ENCODE results near the gene GYS1.
"Not testable (repeated sequence)": the region's sequence is repeated elsewhere in the genome, so short reads cannot be mapped to it uniquely, and the experiment has no call there.

GYS1 gene

DNA sequence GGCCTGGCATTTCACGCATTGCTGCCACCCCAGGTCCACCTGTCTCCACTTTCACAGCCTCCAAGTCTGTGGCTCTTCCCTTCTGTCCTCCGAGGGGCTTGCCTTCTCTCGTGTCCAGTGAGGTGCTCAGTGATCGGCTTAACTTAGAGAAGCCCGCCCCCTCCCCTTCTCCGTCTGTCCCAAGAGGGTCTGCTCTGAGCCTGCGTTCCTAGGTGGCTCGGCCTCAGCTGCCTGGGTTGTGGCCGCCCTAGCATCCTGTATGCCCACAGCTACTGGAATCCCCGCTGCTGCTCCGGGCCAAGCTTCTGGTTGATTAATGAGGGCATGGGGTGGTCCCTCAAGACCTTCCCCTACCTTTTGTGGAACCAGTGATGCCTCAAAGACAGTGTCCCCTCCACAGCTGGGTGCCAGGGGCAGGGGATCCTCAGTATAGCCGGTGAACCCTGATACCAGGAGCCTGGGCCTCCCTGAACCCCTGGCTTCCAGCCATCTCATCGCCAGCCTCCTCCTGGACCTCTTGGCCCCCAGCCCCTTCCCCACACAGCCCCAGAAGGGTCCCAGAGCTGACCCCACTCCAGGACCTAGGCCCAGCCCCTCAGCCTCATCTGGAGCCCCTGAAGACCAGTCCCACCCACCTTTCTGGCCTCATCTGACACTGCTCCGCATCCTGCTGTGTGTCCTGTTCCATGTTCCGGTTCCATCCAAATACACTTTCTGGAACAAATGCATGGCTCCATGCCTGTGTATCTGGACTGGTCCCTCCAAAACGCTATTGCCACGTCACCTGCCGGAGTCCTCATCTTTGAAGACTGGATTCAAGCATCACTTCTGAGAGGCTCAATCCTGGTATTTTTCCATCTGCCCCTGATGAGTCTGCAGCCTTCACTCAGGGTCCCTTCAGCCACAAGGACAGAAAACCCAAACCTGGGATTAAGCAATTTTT, 70.3 kb downstream of the GYS1 start:
- Histone ChIP-seq H3K4me3 (ENCODE audit: insufficient read depth, low read depth, low read length) (no peak overlapping the region), H3K27ac (ENCODE audit: insufficient read depth, low read depth, low read length, poor library complexity, severe bottlenecking) (no peak overlapping the region), H3K9me3 (ENCODE audit: control insufficient read depth, low read length) (no peaks in the 10 kb centered on the region), H3K27me3 (ENCODE audit: control insufficient read depth, insufficient read depth, low read length, poor library complexity, severe bottlenecking) (no peaks in the 10 kb centered on the region), H3K4me1 (ENCODE audit: control insufficient read depth, insufficient read depth, low read length) (no peaks in the 10 kb centered on the region), H3K36me3 (ENCODE audit: control insufficient read depth, insufficient read depth, low read length) (no peaks in the 10 kb centered on the region)
- 91 to 92% methylated on average over 18 of the region's 18 CpGs for WGBS, 2 experiments

DNA sequence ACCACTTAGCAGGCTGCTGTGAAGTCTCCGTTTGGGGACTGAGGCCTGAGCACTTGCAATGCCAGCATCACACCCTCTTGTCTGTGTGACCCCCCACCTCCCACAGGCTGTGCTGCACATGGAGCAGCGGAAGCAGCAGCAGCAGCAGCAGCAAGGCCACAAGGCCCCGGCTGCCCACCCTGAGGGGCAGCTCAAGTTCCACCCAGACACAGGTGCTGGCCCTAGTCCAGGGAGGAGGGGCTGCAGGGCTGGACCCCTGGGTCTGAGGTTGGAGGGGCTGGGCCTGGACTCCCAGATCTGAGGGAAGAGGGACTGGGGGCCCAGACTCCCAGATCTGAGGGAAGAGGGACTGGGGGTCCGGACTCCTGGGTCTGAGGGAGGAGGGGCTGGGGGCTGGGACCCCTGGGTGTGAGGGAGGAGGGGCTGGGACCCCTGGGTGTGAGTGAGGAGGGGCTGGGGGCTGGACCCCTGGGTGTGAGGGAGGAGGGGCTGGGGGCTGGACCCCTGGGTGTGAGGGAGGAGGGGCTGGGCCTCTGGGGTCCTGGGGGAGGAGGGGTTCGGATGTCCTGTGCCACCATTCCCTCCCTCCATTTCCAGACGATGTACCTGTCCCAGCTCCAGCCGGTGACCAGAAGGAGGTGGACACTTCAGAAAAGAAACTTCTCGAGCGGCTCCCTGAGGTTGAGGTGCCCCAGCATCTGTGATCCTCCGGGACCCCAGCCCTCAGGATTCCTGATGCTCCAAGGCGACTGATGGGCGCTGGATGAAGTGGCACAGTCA, 71.2 kb downstream of the GYS1 start:
- 95 to 96% methylated on average over 12 of the region's 12 CpGs for WGBS, 2 experiments
- Histone ChIP-seq H3K36me3 (ENCODE audit: control insufficient read depth, insufficient read depth, low read length) (no peaks in the 10 kb centered on the region), H3K27me3 (ENCODE audit: control insufficient read depth, insufficient read depth, low read length, poor library complexity, severe bottlenecking) (no peaks in the 10 kb centered on the region), H3K27ac (ENCODE audit: insufficient read depth, low read depth, low read length, poor library complexity, severe bottlenecking) (no peak overlapping the region), H3K4me3 (ENCODE audit: insufficient read depth, low read depth, low read length) (no peak overlapping the region), H3K4me1 (ENCODE audit: control insufficient read depth, insufficient read depth, low read length) (no peaks in the 10 kb centered on the region), H3K9me3 (ENCODE audit: control insufficient read depth, low read length) (no peaks in the 10 kb centered on the region)

- 84 to 86% methylated on average over 10 of the region's 10 CpGs for WGBS, 2 experiments
- Histone ChIP-seq H3K9me3 (ENCODE audit: control insufficient read depth, low read length) (no peaks in the 10 kb centered on the region), H3K36me3 (ENCODE audit: control insufficient read depth, insufficient read depth, low read length) (peaks cover 3% of the 10 kb centered on the region), H3K27ac (ENCODE audit: insufficient read depth, low read depth, low read length, poor library complexity, severe bottlenecking) (no peak overlapping the region), H3K27me3 (ENCODE audit: control insufficient read depth, insufficient read depth, low read length, poor library complexity, severe bottlenecking) (no peaks in the 10 kb centered on the region), H3K4me3 (ENCODE audit: insufficient read depth, low read depth, low read length) (no peak overlapping the region), H3K4me1 (ENCODE audit: control insufficient read depth, insufficient read depth, low read length) (no peaks in the 10 kb centered on the region)
Measured at GRCh38 chr19:48920949-48921348, 72.2 kb downstream of the GYS1 start.

- not testable (repeated sequence) for H3K27ac ChIP-seq (ENCODE audit: insufficient read depth, low read depth, low read length, poor library complexity, severe bottlenecking); H3K4me3 ChIP-seq (ENCODE audit: insufficient read depth, low read depth, low read length); H3K27me3 ChIP-seq (ENCODE audit: control insufficient read depth, insufficient read depth, low read length, poor library complexity, severe bottlenecking); H3K9me3 ChIP-seq (ENCODE audit: control insufficient read depth, low read length); H3K4me1 ChIP-seq (ENCODE audit: control insufficient read depth, insufficient read depth, low read length)
- WGBS, 2 experiments, result 92% methylated on average over 8 of the region's 8 CpGs
- H3K36me3 ChIP-seq (ENCODE audit: control insufficient read depth, insufficient read depth, low read length), result peaks cover 11% of the 10 kb centered on the region
Measured at GRCh38 chr19:48919271-48919670, 73.8 kb downstream of the GYS1 start.

- Histone ChIP-seq H3K27ac (ENCODE audit: insufficient read depth, low read depth, low read length, poor library complexity, severe bottlenecking) (no peak overlapping the region), H3K4me3 (ENCODE audit: insufficient read depth, low read depth, low read length) (no peak overlapping the region), H3K27me3 (ENCODE audit: control insufficient read depth, insufficient read depth, low read length, poor library complexity, severe bottlenecking) (no peaks in the 10 kb centered on the region), H3K9me3 (ENCODE audit: control insufficient read depth, low read length) (no peaks in the 10 kb centered on the region), H3K36me3 (ENCODE audit: control insufficient read depth, insufficient read depth, low read length) (peaks cover 11% of the 10 kb centered on the region), H3K4me1 (ENCODE audit: control insufficient read depth, insufficient read depth, low read length) (no peaks in the 10 kb centered on the region)
- 84 to 85% methylated on average over 18 of the region's 18 CpGs for WGBS, 2 experiments
Measured at GRCh38 chr19:48918801-48919247, 74.3 kb downstream of the GYS1 start.

Data from ectodermal cell (in vitro differentiated cells).